Suprapubic skin (tissue), 3 donors: Measurements from ENCODE around the gene DPAGT1.

Experiments
- CTCF ChIP-seq, 2 donors: fragments of 200-600 bp in 1 of 2; fragments of 450-650 bp in 1 of 2; sonication (generic) in 1 of 2; IDR thresholded peaks; one replicate each; pipeline ENCODE4 v1.5.1; 2016 to 2019; ENCODE audit warnings: antibody characterized with exemption in 2 of 2, mild to moderate bottlenecking in 1 of 2, moderate library complexity in 1 of 2
- POLR2A ChIP-seq, 2 donors: fragments of 450-650 bp; IDR thresholded peaks; one replicate each; pipeline ENCODE4 v1.6.1; 2017; ENCODE audit warnings: antibody characterized with exemption in 2 of 2, mild to moderate bottlenecking in 2 of 2, moderate library complexity in 2 of 2

- TF ChIP-seq POLR2A (IDR thresholded peaks at IDR 0.05) (no peak), CTCF (IDR thresholded peaks at IDR 0.05) (no peak)
Measured at GRCh38 chr11:119121811-119122124, 20.1 kb upstream of the DPAGT1 start.
